Smooth muscle cell (in vitro differentiated cells): ENCODE data around the gene RAD51B. TPM values are rescaled to one million over a fixed set of nuclear protein-coding genes. Genes with fewer than 3 reads are reported as not detected.
"Not testable (repeated sequence)": the region's sequence is repeated elsewhere in the genome, so short reads cannot be mapped to it uniquely, and the experiment has no call there.

Experiments
- DNase-seq: peaks from one replicate; lab custom pipeline; 2025; ENCODE audit not compliant: unreplicated experiment; lab: John Stamatoyannopoulos, UW
- H2AFZ ChIP-seq: fragments of 200-600 bp; sonication (generic); 2 replicates; pipeline ENCODE4 v1.6.0; 2016; ENCODE audit warnings: antibody characterized with exemption, low read depth, mild to moderate bottlenecking
- H3F3A ChIP-seq: fragments of 200-600 bp; sonication (generic); 2 replicates; pipeline ENCODE4 v1.6.0; 2017; ENCODE audit warnings: antibody characterized with exemption, low read depth
- H3K27ac ChIP-seq: fragments of 200-600 bp; sonication (generic); 2 replicates; pipeline ENCODE4 v1.5.1; 2016; ENCODE audit warnings: low read depth, mild to moderate bottlenecking
- H3K27me3 ChIP-seq: fragments of 200-600 bp; sonication (generic); 2 replicates; pipeline ENCODE4 v1.6.1; 2016; ENCODE audit warnings: low read depth, mild to moderate bottlenecking
- H3K36me3 ChIP-seq: fragments of 200-600 bp; sonication (generic); 2 replicates; pipeline ENCODE4 v1.5.1; 2016; ENCODE audit warnings: low read depth
- H3K4me1 ChIP-seq: fragments of 200-600 bp; sonication (generic); 2 replicates; pipeline ENCODE4 v1.5.1; 2016; ENCODE audit warnings: low read depth
- H3K4me2 ChIP-seq: fragments of 200-600 bp; sonication (generic); 2 replicates; pipeline ENCODE4 v1.6.0; 2016; ENCODE audit warnings: mild to moderate bottlenecking
- H3K4me3 ChIP-seq: fragments of 200-600 bp; sonication (generic); 2 replicates; pipeline ENCODE4 v1.5.1; 2016; ENCODE audit warnings: mild to moderate bottlenecking
- H3K79me2 ChIP-seq: fragments of 200-600 bp; sonication (generic); 2 replicates; pipeline ENCODE4 v1.6.0; 2016; ENCODE audit warnings: low read depth, mild to moderate bottlenecking
- H3K9ac ChIP-seq: fragments of 200-600 bp; sonication (generic); 2 replicates; pipeline ENCODE4 v1.6.0; 2016; ENCODE audit warnings: low read depth
- H3K9me3 ChIP-seq: fragments of 200-600 bp; sonication (generic); replicated peaks from 2 replicates; pipeline ENCODE4 v1.5.1; 2016; ENCODE audit warnings: low read depth
- H4K20me1 ChIP-seq: fragments of 200-600 bp; sonication (generic); 2 replicates; pipeline ENCODE4 v1.6.0; 2016; ENCODE audit warnings: low read depth
- WGBS: methylation state at CpG from one replicate; pipeline ENCODE4 v1.1.7; 2016; ENCODE audit warnings: low lambda C conversion rate; 5-methylcytosine and 5-hydroxymethylcytosine counted together
- polyA plus RNA-seq: library from polyadenylated mRNA; unstranded; fragments of >200 nt; fragmentation: Nextera tagmentation; extraction: Ambion mirVana; gene quantifications from 2 replicates; pipeline ENCODE4 v1.2.1, GENCODE V29; 2016
- total RNA-seq: library from RNA; depleted of rRNA; stranded (reverse); fragments of >200 nt; gene quantifications from 2 replicates; pipeline ENCODE4 v1.2.3, GENCODE V29; 2014
- TF ChIP-seq, protein P1 (sequence below): fragments of 200-600 bp; sonication (generic); IDR thresholded peaks from 2 replicates; pipeline ENCODE4 v1.5.1; 2017; ENCODE audit warnings: borderline replicate concordance, mild to moderate bottlenecking, antibody characterized with exemption; ENCODE audit not compliant: insufficient read depth, poor library complexity, severe bottlenecking

Gene RAD51B
- total and polyA plus RNA-seq, 2 experiments from 2014 or later, result 4.6 to 5.3 TPM

DNA sequence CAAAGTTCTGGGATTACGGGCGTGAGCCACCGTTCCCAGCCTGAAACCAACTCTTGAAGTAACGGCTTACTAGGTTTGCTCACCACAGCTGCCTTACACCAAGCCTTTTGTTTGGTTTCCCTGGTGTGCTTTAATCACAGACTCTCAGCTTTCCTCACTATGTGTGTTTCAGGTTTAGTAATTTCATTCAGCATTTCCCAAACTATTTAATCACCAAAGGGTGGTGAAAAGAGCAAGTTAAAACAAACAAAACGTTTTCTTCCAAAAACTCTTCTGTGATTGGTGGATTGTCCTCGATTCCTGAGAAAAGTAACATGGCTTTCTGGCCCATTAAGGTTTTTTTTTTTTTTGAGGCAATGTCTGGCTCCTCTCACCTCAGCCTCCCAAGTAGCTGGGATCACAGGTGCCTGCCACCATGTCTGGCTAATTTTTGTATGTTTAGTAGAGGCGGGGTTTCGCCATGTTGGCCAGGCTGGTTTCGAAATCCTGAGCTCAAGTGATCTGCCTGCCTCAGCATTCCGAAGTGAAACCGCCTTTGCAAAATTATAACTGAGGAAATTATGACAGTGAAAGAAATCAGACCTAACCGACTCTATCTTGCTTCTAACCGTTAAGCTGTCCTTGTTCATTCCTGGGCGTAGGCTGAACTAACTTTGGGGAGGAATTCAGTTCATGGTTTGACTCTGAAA is 1.7 kb upstream of the RAD51B start:
- no peak overlapping the region for H3K9ac ChIP-seq
- H3K27ac ChIP-seq, result no peak overlapping the region
- no peak overlapping the region for H3K4me2 ChIP-seq
- no peaks in the 10 kb centered on the region for H4K20me1 ChIP-seq
- H3K4me3 ChIP-seq, result no peak overlapping the region
- H2AFZ ChIP-seq, result no peak overlapping the region
- H3K36me3 ChIP-seq, result no peaks in the 10 kb centered on the region
- 92% methylated on average over 14 of the region's 14 CpGs for WGBS
- TF ChIP-seq, protein P1, sequence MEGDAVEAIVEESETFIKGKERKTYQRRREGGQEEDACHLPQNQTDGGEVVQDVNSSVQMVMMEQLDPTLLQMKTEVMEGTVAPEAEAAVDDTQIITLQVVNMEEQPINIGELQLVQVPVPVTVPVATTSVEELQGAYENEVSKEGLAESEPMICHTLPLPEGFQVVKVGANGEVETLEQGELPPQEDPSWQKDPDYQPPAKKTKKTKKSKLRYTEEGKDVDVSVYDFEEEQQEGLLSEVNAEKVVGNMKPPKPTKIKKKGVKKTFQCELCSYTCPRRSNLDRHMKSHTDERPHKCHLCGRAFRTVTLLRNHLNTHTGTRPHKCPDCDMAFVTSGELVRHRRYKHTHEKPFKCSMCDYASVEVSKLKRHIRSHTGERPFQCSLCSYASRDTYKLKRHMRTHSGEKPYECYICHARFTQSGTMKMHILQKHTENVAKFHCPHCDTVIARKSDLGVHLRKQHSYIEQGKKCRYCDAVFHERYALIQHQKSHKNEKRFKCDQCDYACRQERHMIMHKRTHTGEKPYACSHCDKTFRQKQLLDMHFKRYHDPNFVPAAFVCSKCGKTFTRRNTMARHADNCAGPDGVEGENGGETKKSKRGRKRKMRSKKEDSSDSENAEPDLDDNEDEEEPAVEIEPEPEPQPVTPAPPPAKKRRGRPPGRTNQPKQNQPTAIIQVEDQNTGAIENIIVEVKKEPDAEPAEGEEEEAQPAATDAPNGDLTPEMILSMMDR, result no peak
- no peaks in the 10 kb centered on the region for H3K27me3 ChIP-seq
- no peaks in the 10 kb centered on the region for H3K9me3 ChIP-seq
- DNase-seq, result no peak
- H3K79me2 ChIP-seq, result peaks cover 12% of the 10 kb centered on the region
- peaks cover 16% of the 10 kb centered on the region for H3K4me1 ChIP-seq
- H3F3A ChIP-seq, result no peaks in the 10 kb centered on the region

DNA sequence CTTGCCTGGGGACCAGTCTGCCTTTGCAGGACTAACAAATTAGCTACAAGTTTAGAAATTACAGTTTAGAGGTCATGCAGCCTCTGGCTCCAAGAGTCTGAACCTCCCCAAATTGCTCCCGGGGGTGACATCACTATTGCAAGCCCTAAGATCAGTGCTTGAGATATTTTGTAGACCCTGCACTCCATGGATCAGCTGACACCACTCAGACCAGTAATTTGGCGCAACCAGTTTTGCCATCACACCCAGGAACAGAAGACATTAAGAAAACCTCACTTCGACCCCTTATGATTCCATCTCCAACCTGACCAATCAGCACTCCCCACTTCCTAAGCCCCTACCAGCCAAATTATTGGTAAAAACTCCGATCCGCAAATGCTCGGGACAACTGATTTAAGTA is 1.1 kb upstream of the RAD51B start:
- H4K20me1 ChIP-seq, H3F3A ChIP-seq: not testable (repeated sequence)
- 97% methylated on average over 6 of the region's 6 CpGs for WGBS

DNA sequence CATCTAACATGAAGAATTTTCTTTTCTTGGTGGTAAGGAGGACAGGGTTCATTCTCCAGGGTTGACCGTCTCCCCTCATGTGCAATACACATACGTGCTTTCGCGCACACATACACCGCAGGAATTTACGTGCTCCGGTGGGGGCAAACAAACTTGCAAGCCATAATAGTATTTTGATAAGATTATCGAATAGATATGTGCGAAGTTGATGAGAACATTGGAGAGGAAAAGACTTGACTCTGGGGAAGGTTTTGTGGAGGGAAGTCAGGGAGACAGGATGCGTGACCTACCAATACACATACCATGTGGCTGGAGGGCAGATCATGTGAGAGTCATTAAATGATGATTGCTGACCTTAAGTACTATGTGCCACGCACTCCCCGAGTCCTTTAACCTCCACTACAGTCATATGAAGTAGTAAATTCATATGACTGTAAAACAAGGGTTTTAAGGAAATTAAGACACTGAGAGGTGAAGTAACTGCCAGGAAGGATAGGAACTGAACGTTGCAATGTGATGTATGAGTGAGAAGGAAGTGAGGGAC is 921 bp downstream of the RAD51B start:
- peak overlapping the region; percentile 91 for H3K4me2 ChIP-seq
- H3F3A ChIP-seq, result no peaks in the 10 kb centered on the region
- H3K4me1 ChIP-seq, result peaks cover 5% of the 10 kb centered on the region
- no peaks in the 10 kb centered on the region for H3K9me3 ChIP-seq
- no peak overlapping the region for H3K27ac ChIP-seq
- peak overlapping the region; percentile 62 for H3K9ac ChIP-seq
- no peaks in the 10 kb centered on the region for H3K79me2 ChIP-seq
- WGBS, result 39% methylated on average over 13 of the region's 13 CpGs
- H4K20me1 ChIP-seq, result no peaks in the 10 kb centered on the region
- no peak for DNase-seq
- H3K36me3 ChIP-seq, result no peaks in the 10 kb centered on the region
- peak overlapping the region; percentile 81 for H3K4me3 ChIP-seq
- peak overlapping the region; percentile 91 for H2AFZ ChIP-seq
- H3K27me3 ChIP-seq, result no peaks in the 10 kb centered on the region
- TF ChIP-seq, protein P1, result no peak

More for the DNA sequence above, 1.1 kb upstream of the RAD51B start:
- Histone ChIP-seq H3K79me2 (peaks cover 12% of the 10 kb centered on the region), H3K4me1 (peaks cover 16% of the 10 kb centered on the region)
- not testable (repeated sequence) for H3K4me3 ChIP-seq, H2AFZ ChIP-seq, H3K9ac ChIP-seq, H3K9me3 ChIP-seq, H3K4me2 ChIP-seq, DNase-seq, H3K36me3 ChIP-seq, H3K27ac ChIP-seq, H3K27me3 ChIP-seq

DNA sequence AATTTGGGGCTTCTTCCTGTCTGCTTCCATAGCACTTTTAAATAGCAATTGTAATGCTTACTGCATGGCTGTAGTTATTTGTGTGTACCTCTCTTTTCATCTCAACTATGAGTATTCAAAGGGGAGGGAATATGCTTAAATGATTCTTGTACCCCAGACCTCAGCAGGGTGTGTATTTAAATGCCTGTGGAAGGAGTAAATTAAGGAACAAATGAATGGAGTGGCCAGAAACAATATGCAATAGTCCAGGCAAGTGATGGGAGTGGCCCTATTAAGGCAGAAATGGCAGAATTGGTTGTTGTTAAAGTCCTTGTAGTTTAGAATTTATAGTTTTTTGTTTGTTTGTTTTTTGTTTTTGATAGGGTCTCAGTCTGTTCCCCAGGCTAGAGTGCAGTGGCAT is 1.5 kb downstream of the RAD51B start:
- no peaks in the 10 kb centered on the region for H3K79me2 ChIP-seq
- peak overlapping the region; percentile 81 for H3K4me3 ChIP-seq
- peaks cover 4% of the 10 kb centered on the region for H3K4me1 ChIP-seq
- H3K9me3 ChIP-seq, result no peaks in the 10 kb centered on the region
- no peaks in the 10 kb centered on the region for H4K20me1 ChIP-seq
- H3K36me3 ChIP-seq, result no peaks in the 10 kb centered on the region
- no peak overlapping the region for H3K9ac ChIP-seq
- H3F3A ChIP-seq, result no peaks in the 10 kb centered on the region
- TF ChIP-seq, protein P1, result no peak
- no peak for DNase-seq
- H3K4me2 ChIP-seq, result peak overlapping the region; percentile 91
- H3K27me3 ChIP-seq, result no peaks in the 10 kb centered on the region
- no peak overlapping the region for H3K27ac ChIP-seq
- peak overlapping the region; percentile 91 for H2AFZ ChIP-seq
